HG03097 (cell line): ENCODE results near the gene PPFIA1.

Source experiments
- ATAC-seq: cut with Tn5 transposase; IDR thresholded peaks from one replicate; pipeline ENCODE4 v1.9.1; 2021; ENCODE audit not compliant: unreplicated experiment, low FRiP score

Gene PPFIA1

GRCh38 chr11:70424765-70425344, 154.4 kb downstream of the PPFIA1 start:
- ATAC-seq, result no peak

DNA sequence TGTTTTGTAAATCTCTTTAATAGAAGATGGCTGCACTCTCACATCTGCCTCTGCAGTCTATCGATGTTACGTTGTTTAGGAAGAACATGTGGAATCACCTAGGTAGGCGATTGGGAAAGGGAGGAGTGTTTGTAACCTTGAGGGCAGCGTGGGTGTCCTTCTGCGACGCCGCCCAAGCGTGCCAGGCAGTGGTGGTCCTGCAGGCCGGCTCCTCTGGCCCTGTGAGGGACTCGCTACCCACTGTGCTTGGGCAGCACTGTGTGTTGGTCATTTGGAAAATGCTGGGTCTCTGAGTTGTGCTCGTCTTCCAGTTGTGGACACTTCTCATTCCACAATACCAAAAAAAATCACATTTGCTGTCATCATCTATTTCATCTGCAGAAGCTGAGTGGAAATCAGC, 156.9 kb downstream of the PPFIA1 start:
- ATAC-seq, result no peak

GRCh38 chr11:70428701-70429427, 158.4 kb downstream of the PPFIA1 start:
- ATAC-seq, result no peak

- no peak for ATAC-seq
Measured at GRCh38 chr11:70429428-70429705, 158.9 kb downstream of the PPFIA1 start.

- no peak for ATAC-seq
Measured at GRCh38 chr11:70429724-70430521, 159.4 kb downstream of the PPFIA1 start.

DNA sequence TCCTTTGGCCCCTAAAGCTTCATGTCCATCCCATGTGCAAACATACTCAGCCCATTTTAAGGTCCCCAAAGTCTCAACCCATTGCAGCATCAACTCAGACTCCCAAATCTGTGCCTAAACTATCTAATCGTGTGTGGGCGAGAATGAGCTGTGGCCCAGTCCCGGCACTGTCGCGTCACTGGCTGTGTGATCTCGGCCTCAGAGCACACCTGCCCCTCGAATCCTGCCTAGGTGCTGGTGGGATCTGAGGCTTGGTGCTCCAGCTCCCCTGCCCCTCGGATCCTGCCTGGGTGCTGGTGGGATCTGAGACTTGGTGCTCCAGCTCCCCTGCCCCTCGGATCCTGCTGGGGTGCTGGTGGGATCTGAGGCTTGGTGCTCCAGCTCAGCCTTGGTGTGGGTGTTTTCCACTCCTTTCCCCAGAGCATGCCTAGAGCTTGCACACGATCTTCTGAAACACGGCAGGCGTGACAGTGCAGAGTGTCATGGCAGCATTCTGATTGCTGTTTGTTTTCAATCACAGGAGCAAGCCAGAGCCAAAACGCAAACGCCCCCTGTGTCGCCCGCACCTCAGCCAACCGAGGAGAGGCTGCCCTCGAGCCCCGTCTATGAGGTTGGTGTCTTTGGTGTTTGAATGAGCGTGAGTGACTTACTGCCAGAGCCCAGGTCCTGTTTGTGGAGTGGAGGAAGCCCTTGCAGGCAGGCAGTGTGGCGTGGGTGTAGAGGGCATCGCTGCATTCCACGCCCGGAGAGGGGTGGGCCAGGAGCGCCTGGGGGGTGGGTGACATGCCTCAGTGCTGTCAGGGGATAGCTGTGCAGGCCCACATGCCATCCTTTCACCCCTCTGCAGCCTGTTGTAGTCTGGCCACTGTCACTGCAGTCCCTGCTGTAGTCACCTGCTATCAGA, 160.4 kb downstream of the PPFIA1 start:
- no peak for ATAC-seq

- no peak for ATAC-seq
Measured at GRCh38 chr11:70431611-70432010, 161.1 kb downstream of the PPFIA1 start.

- ATAC-seq, result no peak
Measured at GRCh38 chr11:70432065-70432464, 161.6 kb downstream of the PPFIA1 start.

- ATAC-seq, result no peak
Measured at GRCh38 chr11:70432580-70432979, 162.1 kb downstream of the PPFIA1 start.

- no peak for ATAC-seq
Measured at GRCh38 chr11:70433038-70433437, 162.5 kb downstream of the PPFIA1 start.

DNA sequence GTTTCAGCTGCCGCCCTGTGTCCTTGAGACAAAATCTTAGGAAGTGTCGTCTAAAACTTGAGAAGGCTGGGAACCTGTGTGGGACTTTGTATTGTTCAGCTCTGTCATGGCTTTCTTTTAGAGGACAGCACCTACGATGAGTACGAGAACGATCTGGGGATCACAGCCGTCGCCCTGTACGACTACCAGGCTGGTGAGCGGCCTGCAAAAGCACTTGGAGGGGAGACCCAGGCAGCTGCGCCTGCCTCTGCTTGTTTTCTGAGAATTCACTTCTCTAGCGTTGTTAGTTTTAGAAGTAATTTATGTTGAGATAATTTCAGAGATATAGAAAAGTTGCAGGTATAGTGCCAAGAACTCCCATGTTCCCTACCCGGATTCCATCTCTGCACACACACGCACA, 163.0 kb downstream of the PPFIA1 start:
- no peak for ATAC-seq
